GM18517 (cell line): ENCODE measurements around the gene NLRC3.
"Not testable (repeated sequence)": the region's sequence is repeated elsewhere in the genome, so short reads cannot be mapped to it uniquely, and the experiment has no call there.

Source experiments
- ATAC-seq: cut with Tn5 transposase; IDR thresholded peaks from one replicate; pipeline ENCODE4 v1.9.1; 2021; ENCODE audit warnings: mild to moderate bottlenecking, moderate library complexity; ENCODE audit not compliant: unreplicated experiment

Gene NLRC3, protein sequence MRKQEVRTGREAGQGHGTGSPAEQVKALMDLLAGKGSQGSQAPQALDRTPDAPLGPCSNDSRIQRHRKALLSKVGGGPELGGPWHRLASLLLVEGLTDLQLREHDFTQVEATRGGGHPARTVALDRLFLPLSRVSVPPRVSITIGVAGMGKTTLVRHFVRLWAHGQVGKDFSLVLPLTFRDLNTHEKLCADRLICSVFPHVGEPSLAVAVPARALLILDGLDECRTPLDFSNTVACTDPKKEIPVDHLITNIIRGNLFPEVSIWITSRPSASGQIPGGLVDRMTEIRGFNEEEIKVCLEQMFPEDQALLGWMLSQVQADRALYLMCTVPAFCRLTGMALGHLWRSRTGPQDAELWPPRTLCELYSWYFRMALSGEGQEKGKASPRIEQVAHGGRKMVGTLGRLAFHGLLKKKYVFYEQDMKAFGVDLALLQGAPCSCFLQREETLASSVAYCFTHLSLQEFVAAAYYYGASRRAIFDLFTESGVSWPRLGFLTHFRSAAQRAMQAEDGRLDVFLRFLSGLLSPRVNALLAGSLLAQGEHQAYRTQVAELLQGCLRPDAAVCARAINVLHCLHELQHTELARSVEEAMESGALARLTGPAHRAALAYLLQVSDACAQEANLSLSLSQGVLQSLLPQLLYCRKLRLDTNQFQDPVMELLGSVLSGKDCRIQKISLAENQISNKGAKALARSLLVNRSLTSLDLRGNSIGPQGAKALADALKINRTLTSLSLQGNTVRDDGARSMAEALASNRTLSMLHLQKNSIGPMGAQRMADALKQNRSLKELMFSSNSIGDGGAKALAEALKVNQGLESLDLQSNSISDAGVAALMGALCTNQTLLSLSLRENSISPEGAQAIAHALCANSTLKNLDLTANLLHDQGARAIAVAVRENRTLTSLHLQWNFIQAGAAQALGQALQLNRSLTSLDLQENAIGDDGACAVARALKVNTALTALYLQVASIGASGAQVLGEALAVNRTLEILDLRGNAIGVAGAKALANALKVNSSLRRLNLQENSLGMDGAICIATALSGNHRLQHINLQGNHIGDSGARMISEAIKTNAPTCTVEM

DNA sequence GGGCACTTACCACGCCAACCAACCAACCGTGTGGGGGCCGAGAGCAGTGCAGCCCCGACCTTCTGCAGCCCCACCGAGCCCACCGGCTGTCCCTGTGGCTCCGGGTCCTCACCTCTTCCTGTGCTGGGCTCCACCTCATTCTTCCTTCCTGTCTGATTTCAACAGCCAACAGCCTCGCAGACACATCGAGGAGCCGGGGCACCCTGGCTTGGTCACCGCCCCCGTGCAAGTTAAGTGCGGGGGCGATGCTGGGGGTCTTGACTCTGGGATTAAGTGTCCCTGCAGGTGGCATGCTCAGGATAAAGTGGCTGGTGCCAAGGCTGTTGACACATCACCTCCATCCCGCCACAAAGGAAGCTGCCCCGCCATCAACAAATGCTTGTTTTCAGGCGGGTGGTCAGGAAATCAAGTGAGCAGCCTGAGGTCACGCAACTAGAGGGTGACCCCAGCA lies at the start of gene NLRC3:
TSS of gene NLRC3 (minus strand) at position 102 of the 451 bp plus-strand sequence. CDS start 12,367 bp downstream, outside the sequence.
- no peak for ATAC-seq

DNA sequence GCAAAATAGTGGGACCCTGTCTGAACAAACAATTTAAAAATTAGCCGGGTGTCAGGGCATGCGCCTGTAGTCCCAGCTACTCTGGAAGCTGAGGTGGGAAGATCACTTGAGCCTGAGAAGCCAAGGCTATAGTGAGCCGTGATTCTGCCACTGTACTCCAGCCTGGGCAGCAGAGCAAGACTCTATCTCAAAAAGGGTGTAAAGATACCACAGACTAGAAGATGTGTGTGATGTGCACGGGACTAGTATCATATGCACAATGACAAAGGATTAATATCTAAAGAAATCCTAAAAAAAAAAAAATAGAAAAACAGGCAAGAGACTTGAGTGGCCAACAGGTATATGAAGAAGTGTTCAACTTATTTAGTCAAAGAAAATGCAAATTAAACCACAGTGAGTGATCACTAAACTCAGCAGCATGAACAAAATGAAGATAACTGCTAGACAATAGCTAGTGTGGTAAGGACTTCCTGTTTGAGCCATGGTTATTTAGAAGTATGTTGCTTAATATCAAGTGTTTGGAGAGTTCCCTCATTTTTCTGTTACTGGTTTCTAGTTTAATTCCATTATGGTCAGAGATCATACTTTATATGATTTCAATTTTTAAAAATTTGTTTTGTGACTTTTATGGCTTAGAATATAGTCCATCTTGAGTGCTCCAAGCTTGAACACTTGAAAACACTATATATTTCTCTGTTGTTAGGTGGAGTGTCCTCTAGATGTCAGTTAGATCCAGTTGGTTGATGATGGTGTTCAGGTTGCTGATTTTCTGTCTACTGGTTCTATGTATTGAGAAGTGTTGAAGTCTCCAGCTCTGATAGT lies 48.9 kb upstream of the NLRC3 start:
- peak; percentile 61 for ATAC-seq

DNA sequence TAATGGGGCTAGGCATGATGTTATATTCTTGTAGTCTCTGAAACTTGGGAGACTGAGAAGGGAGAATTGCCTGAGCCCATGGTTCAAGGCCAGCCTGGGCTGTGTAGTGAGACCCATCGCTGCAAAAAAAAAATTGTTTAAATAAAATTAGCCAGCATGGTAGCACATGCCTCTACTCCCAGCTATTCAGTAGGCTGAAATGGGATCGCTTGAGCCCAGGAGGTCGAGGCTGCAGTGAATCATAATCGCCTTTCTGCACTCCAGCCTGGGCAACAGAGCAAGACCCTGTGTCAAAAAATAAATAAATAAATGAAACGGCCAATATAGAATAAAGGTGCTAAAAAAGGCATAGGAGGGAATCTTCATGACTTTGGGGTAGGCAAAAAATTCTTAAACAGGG lies 48.1 kb upstream of the NLRC3 start:
- ATAC-seq: no peak

DNA sequence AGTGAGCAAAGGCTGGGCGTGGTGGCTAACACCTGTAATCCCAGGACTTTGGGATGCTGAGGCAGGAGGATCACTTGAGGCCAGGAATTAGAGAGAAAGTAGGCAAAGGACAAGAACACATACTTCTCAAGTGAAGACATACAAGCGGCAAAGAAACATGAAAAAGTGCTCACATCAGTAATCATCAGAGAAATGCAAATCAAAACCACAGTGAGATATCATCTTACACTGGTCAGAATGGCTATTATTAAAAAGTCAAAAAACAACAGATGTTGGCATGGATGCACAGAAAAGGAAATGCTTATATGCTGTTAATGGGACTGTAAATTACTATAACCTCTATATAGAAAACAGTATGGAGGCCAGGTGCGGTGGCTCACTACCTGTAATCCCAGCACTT lies 46.4 kb upstream of the NLRC3 start:
- ATAC-seq: no peak

DNA sequence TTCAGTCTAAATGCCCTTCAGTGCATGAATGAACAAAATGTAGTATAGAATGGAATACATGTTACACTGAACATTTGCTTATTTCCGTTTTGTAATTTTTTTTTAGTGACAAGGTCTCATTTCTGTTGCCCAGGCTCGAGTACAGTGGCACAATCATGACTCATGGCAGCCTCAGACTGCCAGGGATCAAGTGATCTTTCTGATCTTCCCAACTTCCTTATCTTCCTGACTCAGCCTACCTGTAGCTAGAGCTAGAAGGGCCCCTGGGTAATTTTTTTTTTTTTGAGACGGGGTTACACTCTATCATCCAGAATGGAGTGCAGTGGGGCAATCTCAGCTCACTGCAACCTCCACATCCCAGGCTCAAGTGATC lies 41.6 kb upstream of the NLRC3 start:
- ATAC-seq: no peak

DNA sequence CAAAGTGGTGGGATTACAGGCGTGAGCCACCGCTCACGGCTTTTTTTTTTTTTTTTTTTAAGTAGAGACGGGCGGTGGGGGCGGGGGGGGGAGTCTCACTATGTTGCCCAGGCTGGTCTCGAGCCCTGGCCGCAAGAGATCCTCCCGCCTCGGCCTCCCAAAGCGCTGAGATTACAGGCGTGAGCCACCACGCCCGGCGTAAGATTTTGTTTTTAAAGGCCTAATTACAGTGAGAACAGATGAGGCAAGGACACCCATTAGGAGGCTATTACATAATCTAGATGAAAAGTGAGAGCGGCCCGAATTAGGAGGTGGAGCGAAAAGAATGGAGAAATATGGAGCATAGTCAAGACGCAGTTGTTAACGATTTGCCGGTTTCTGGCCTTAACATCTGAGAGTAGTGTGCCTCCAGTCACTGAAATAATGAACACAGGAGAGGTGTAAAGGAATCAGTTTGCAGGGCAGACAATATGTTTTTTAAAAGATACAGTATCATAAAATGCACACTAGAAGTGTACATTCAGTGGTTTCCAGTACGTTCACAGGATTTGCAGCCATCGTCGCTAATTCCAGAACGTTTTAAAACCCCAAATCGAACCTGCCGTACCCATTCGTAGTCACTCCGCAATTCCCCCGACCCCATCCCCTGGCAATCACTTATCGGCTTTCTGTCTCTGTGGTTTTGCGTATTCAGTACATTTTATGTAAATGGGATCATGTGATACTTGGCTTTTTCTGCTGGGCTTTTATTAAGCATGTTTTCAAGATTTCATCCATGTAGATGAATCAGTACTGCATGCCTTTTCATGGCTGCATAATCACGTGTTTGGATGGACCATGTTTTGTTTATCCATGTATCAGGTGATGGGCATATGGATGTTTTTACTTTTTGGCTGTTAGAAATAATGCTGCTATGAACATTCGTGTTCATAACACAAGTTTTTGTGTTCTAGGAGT lies 35.6 kb upstream of the NLRC3 start:
- no peak for ATAC-seq

DNA sequence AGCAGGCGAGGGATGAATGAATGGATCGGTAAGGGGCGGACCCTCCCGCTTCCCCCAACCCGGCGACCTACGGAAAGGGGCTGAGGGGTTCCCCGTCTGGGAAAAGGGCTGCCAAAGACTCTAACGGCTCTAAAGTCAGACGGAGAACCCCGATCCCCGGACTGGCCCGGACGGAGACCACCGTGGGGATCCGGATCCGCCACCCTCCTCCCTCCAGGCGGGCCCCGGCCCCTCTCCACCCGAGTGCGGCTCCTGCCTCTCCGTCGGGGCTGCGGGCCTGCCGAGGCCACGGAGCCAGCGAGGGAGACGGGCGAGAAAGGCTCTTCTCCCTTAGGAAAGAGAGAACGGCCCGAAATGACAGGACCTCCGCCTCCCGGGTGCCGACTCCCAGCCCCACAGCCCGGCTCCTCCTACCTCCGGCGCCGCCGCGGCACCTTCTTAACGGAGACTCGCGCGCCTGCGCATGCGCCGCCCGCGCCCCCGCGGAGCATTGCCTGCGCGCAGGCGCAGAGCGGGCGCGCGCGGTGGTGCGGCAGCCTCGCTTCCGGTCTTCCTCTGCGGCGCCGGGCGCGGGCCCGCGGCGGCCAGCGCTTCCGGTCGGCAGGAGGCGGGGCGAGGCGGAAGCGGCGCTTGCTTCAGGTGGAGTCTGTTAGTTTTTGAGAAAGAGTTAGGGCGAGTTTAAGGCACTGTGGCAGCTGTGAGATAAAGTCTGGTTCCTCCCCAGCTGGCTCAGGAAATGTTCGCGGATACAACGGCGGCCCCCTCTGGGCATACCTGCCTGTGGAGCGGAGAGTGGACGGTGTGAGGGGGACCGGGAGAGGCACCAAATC lies 34.2 kb upstream of the NLRC3 start, which contains the start of gene SLX4:
TSS of gene SLX4 (minus strand) at position 461 of the 830 bp plus-strand sequence. CDS start 2,642 bp downstream, outside the sequence.
- peak; percentile 70 for ATAC-seq

DNA sequence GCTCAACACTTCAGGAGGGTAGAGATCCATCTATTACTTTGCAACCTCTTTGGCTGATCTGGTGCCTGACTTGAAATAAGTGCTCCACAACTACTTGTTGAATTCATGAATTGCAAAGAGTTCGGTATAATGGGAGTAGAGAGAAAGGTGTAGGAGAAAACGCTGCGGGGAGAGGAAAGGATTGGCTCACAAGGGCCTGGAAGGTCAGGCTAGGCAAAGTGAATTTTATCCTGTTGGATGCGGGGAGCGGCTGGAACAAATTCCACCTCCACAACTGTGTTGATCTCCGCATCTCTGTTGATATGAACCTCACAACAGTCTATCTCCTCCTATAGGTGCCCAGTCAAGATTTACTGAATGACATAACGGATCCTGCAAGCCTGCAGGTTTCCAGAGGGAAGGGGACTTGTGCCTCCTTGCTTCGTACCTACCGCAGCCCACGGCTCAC lies 33.5 kb upstream of the NLRC3 start:
- no peak for ATAC-seq

DNA sequence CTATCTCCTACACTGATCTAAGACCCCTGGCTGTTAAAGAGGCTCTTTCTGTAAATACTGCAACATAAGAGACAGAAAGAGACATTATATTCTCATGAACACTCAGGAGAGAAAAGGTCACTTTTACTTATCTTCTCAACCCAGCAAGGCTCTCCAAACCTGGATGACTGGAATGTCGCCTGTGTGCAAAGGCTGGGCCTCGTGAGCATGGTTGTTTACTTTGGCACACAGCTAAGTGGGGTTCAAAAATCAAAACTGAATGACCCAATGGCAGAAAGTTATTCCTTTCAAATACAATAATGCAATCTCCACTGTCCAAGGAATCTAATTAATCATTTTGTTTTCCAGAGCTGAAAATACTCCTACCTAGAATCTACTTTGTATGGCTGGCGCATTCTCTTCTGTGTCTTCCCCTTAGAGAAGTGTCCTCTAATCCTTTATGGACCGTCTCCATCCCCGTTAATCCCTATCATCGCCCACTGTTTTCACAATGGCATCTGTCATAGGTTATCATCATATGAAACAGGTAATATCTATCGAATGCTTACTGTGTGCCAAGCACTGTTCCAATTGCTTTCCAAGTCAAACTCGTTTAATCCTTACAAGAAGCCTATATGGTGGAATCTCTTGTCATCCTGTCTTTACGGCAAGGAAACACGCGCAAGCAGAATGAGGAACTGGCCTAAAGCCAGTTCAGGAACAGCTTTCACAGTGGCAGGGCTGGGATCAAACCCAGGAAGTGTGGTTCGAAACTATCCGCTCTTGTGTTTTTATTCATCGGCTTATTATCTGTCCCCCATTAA lies 32.9 kb upstream of the NLRC3 start:
- no peak for ATAC-seq

DNA sequence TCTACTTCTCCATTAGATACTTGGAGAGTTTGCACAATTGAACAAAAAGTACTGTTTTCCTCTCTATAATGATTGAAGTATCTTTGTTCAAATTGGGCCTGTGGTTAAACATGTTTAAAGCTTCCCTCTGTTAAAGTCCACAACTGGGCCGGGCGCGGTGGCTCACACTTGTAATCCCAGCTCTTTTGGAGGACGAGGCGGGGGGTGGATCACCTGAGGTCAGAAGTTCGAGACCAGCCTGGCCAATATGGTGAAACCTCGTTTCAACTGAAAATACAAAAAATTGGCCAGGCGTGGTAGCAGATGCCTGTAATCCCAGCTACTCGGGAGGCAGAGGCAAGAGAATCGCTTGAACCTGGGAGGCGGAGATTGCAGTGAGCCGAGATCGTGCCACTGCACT lies 31.8 kb upstream of the NLRC3 start:
- not testable (repeated sequence) for ATAC-seq

DNA sequence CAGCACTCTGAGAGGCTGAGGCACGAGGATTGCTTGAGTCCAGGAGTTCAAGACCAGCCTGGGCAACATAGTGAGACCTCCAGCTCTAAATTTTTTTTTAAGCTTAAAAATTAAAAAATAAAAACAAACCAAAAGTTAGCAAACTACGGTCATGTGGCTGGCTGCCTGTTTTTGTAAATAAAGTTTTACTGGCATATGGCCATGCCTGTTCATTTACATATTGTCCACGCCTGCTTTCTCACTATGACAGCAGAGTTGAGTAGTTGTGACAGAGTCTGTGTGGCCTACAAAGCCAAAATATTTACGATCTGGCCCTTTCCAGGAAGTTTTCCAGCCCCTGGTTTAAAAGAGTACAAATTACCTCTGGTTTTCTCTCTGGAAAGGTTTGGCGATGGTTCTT lies 30.9 kb upstream of the NLRC3 start:
- ATAC-seq: no peak

DNA sequence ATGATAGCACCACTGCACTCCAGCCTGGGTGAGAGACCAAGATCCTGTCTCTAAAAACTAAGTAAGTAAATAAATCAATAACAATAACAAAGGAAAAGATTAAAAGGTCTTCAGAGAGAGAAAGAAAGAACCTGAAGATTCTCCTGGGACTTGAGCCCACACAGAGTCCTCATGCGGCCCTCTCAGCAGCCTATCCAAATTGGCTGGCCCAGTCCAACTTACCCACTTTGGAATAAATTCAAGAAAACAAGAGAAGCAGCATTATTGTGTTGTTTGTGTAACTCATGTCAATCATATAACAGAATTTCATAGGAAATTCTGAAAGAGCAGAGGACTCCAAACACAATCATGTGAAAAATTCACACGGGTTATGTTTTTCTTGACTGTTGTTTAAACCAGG lies 30.4 kb upstream of the NLRC3 start:
- ATAC-seq: no peak

DNA sequence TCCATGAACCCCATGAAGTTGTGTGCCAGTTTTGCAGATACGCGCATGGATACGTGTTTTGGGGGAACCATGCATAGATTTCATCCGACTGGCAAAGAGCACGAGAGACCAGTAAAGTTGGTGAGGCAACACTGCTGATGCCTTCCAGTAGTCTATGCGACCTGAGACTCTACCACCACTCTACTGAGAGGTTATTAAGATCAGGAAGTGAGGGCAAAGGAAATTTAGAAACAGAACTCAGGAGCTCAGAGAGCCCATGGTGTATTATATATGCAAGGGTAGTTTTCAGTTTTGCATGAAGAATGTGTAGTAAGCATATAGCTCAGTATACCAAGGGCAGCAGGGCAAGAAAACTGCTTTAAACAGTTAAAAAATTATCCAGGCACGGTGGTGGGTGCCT lies 30.0 kb upstream of the NLRC3 start:
- no peak for ATAC-seq

DNA sequence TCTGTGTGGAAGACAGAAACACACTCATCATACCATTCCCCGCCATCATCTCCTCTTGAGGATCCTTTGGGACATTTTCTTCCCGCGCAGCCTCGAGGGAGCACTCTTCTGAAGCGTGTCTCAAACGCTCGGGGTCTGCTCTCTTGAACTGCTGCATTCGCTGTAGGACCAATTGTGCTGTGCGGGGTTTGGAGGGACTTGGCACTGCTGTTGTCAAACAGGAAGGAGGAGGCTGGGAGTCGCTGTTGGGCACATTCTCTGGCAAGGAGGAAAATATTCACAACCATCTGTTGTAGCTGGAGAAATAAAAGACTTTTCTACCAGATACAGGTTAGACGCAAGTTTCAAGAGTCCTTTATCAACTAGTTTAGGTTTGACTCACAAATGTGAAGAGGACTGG lies 29.2 kb upstream of the NLRC3 start:
- no peak for ATAC-seq

DNA sequence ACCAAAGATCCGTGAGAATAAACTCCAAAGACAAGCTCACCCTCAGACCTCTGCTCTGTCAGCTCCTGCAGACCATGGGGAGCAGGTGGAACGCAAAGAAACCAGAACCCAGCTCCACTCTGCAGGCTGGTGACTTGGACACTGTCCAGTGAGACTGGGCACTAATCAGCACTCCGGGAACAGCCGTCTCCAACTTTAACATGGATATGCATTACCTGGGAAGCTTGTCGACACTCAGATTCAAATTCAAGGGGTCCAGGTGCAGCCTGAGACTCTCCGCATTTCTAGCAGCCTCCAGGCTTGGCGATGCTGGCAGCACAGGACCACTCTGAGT lies 25.1 kb upstream of the NLRC3 start:
- ATAC-seq: no peak

DNA sequence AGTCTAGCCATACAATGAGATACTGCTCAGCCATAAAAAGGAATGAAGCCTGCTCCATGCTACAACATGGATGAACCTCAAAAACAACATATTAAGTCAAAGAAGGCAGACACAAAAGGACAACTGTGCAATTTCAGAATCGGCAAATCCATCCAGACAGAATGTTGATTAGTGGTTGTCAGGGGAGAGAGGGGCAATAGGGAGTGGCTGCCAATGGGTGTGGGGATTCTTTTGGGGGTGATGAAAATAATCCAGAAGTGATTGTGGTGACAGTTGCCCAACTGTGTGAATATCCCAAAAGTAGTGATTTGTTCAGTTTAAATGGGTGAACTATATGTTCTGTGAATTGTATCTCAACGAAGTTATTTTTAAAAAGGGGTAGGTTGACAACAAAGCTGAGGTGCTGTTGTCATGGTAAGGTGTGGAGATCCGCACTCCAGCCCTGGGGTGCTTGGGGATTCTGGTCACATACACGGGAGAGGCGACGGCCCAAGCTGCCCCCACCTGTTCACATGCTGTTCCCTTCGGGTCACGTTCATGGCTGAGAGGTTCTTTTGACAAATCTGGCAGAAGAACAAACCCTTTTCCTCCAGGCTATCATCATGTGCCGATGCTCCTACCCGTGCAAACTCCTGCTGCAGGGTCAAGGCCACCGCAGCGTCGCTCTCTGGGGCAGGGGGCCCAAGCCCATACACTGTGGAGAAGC lies 24.6 kb upstream of the NLRC3 start:
- no peak for ATAC-seq

DNA sequence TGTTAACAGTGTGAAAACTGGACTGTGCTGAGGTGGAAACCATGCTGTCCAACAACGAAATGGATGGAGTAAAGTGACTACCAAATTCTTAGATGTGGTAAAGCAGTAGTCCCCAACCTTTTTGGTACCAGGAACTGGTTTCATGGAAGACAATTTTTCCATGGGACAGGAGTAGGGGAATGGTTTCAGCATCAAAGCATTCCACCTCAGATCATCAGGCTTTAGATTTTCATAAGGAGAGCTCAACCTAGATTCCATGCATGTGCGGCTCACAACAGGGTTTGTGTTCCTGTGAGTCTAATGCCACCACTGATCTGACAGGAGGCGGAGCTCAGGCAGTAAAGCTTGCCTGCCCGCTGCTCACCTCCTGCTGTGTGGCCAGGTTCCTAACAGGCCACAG lies 22.7 kb upstream of the NLRC3 start:
- no peak for ATAC-seq
